Smooth muscle cell (in vitro differentiated cells): ENCODE results near the gene TASP1. TPM values are rescaled to one million over a fixed set of nuclear protein-coding genes. Genes with fewer than 3 reads are reported as not detected.

Source experiments
- DNase-seq: peaks from one replicate; lab custom pipeline; 2025; ENCODE audit not compliant: unreplicated experiment; lab: John Stamatoyannopoulos, UW
- H2AFZ ChIP-seq: fragments of 200-600 bp; sonication (generic); 2 replicates; pipeline ENCODE4 v1.6.0; 2016; ENCODE audit warnings: antibody characterized with exemption, low read depth, mild to moderate bottlenecking
- H3F3A ChIP-seq: fragments of 200-600 bp; sonication (generic); 2 replicates; pipeline ENCODE4 v1.6.0; 2017; ENCODE audit warnings: antibody characterized with exemption, low read depth
- H3K27ac ChIP-seq: fragments of 200-600 bp; sonication (generic); 2 replicates; pipeline ENCODE4 v1.5.1; 2016; ENCODE audit warnings: low read depth, mild to moderate bottlenecking
- H3K27me3 ChIP-seq: fragments of 200-600 bp; sonication (generic); 2 replicates; pipeline ENCODE4 v1.6.1; 2016; ENCODE audit warnings: low read depth, mild to moderate bottlenecking
- H3K36me3 ChIP-seq: fragments of 200-600 bp; sonication (generic); 2 replicates; pipeline ENCODE4 v1.5.1; 2016; ENCODE audit warnings: low read depth
- H3K4me1 ChIP-seq: fragments of 200-600 bp; sonication (generic); 2 replicates; pipeline ENCODE4 v1.5.1; 2016; ENCODE audit warnings: low read depth
- H3K4me2 ChIP-seq: fragments of 200-600 bp; sonication (generic); 2 replicates; pipeline ENCODE4 v1.6.0; 2016; ENCODE audit warnings: mild to moderate bottlenecking
- H3K4me3 ChIP-seq: fragments of 200-600 bp; sonication (generic); 2 replicates; pipeline ENCODE4 v1.5.1; 2016; ENCODE audit warnings: mild to moderate bottlenecking
- H3K79me2 ChIP-seq: fragments of 200-600 bp; sonication (generic); 2 replicates; pipeline ENCODE4 v1.6.0; 2016; ENCODE audit warnings: low read depth, mild to moderate bottlenecking
- H3K9ac ChIP-seq: fragments of 200-600 bp; sonication (generic); 2 replicates; pipeline ENCODE4 v1.6.0; 2016; ENCODE audit warnings: low read depth
- H3K9me3 ChIP-seq: fragments of 200-600 bp; sonication (generic); replicated peaks from 2 replicates; pipeline ENCODE4 v1.5.1; 2016; ENCODE audit warnings: low read depth
- H4K20me1 ChIP-seq: fragments of 200-600 bp; sonication (generic); 2 replicates; pipeline ENCODE4 v1.6.0; 2016; ENCODE audit warnings: low read depth
- CTCF ChIP-seq: fragments of 200-600 bp; sonication (generic); IDR thresholded peaks from 2 replicates; pipeline ENCODE4 v1.5.1; 2017; ENCODE audit warnings: borderline replicate concordance, mild to moderate bottlenecking, antibody characterized with exemption; ENCODE audit not compliant: insufficient read depth, poor library complexity, severe bottlenecking
- WGBS: methylation state at CpG from one replicate; pipeline ENCODE4 v1.1.7; 2016; ENCODE audit warnings: low lambda C conversion rate; 5-methylcytosine and 5-hydroxymethylcytosine counted together
- polyA plus RNA-seq: library from polyadenylated mRNA; unstranded; fragments of >200 nt; fragmentation: Nextera tagmentation; extraction: Ambion mirVana; gene quantifications from 2 replicates; pipeline ENCODE4 v1.2.1, GENCODE V29; 2016
- total RNA-seq: library from RNA; depleted of rRNA; stranded (reverse); fragments of >200 nt; gene quantifications from 2 replicates; pipeline ENCODE4 v1.2.3, GENCODE V29; 2014

The TASP1 gene
- total and polyA plus RNA-seq, 2 experiments from 2014 or later = 6.4 to 17.5 TPM

DNA sequence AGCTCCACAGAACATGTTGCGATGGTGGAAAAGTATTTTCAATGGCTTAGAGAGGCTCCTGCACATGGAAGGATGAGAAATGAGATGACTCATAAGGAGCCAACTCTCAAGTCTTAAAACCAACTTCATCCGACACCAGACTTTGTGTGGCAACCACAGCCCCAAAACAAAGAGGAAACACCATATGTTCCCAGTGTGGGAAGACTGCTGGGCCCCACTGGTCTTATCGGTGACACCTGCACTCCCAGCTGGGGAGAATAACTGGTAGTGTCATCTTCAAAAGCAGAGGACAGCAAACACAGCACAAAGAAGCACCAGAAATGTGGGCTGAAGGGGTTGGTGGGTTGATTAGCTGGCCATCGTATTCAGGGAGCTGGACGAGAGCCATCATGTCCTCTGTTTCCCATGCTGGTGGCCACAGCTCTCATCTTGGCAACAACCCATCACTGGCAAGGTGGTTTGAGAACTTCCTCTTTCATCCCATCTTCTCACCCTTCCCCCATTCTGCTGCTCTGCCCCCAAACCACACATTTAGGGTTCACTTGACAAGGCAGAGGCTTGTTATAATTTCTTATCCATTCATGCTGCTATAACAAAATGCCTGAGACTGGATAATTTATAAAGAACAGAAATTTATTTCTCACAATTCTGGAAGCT is 46.0 kb upstream of the TASP1 start:
- DNase-seq = no peak
- Histone ChIP-seq H3F3A (no peaks in the 10 kb centered on the region), H3K9ac (no peak overlapping the region), H3K27me3 (no peaks in the 10 kb centered on the region), H3K27ac (no peak overlapping the region), H3K4me3 (no peak overlapping the region), H3K4me1 (no peaks in the 10 kb centered on the region), H3K4me2 (no peak overlapping the region), H2AFZ (no peak overlapping the region), H3K9me3 (no peaks in the 10 kb centered on the region), H3K79me2 (no peaks in the 10 kb centered on the region), H4K20me1 (no peaks in the 10 kb centered on the region), H3K36me3 (no peaks in the 10 kb centered on the region)
- no peak for TF ChIP-seq CTCF
- 73% methylated on average over 5 of the region's 5 CpGs for WGBS

DNA sequence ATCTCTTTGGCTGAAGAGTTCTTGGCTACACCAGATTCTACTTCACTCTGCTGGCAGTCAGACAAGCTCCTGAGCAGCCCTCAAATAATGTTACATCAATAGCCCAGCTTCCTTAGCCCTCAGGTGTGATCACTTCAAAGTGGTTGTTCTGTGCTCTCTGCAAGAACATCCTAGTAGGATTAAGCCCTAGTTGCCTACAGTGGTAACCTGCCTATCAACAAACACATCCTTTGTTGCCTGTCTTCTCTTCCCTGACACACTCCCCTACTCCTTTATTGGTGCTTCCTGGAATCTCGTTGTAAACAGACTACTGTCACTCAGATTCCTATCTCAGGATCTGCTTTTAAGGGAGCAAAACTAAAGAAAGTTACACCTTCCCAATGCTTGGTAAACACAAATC is 45.1 kb upstream of the TASP1 start:
- WGBS = 37% methylated on average over 1 of the region's 1 CpG
- Histone ChIP-seq H3K4me1 (no peaks in the 10 kb centered on the region), H3K9ac (no peak overlapping the region)

DNA sequence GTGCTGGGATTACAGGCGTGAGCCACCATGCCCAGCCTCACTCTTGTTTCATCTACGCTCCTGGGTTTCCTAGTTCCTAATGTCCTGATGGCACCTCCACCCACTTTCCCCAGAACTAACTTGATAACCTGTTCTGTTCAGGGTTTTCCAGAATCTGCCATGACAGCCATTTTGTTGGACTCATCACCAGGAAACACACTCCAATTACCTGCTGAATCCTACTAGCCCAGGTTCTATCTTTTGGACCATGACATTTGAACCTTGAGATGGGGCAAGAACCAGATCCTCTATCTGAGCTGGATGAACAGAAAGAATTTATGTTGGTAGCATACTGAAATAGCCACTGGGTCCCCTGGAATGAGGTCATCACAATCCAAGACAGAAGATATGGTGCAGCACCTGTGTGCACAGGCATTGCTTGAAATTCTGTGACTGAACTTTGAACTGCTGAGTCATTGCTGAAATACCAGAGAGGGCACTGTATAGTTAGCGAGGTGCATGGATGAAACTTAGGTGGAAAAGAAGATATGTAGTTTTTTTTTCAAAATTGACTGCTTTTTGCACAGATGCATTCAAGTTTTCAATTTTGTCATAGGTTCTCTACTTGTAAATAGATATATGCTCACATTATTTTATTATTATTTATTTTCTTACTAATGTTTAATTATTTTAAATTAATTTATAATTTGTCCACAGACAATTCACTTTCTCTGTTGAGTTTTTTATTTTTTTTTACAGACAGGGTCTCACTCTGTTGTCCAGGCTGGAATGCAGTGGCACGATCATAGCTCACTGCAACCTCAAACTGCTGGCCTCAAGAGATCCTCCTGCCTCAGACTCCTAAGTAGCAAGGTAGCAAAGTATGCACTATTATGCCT is 42.8 kb upstream of the TASP1 start:
- H3K79me2 ChIP-seq = no peaks in the 10 kb centered on the region
- no peaks in the 10 kb centered on the region for H3F3A ChIP-seq
- TF ChIP-seq CTCF = no peak
- H3K36me3 ChIP-seq = no peaks in the 10 kb centered on the region
- 83% methylated on average over 4 of the region's 4 CpGs for WGBS
- no peak overlapping the region for H3K4me2 ChIP-seq
- no peaks in the 10 kb centered on the region for H3K9me3 ChIP-seq
- H4K20me1 ChIP-seq = no peaks in the 10 kb centered on the region
- no peaks in the 10 kb centered on the region for H3K27me3 ChIP-seq
- no peak overlapping the region for H3K4me3 ChIP-seq
- DNase-seq = no peak
- no peak overlapping the region for H3K9ac ChIP-seq
- no peak overlapping the region for H3K27ac ChIP-seq
- H3K4me1 ChIP-seq = no peaks in the 10 kb centered on the region
- no peak overlapping the region for H2AFZ ChIP-seq

More for the DNA sequence above, 45.1 kb upstream of the TASP1 start:
- Histone ChIP-seq H3K4me2 (no peak overlapping the region), H3K36me3 (no peaks in the 10 kb centered on the region), H3K4me3 (no peak overlapping the region), H3F3A (no peaks in the 10 kb centered on the region), H3K27ac (no peak overlapping the region), H3K9me3 (no peaks in the 10 kb centered on the region), H3K27me3 (no peaks in the 10 kb centered on the region), H2AFZ (no peak overlapping the region), H4K20me1 (no peaks in the 10 kb centered on the region), H3K79me2 (no peaks in the 10 kb centered on the region)
- TF ChIP-seq CTCF = no peak
- DNase-seq = no peak
